Daoy (cell line): ENCODE measurements around the gene C17orf78. TPM values are rescaled to one million over a fixed set of nuclear protein-coding genes. Genes with fewer than 3 reads are reported as not detected.
"Not testable (repeated sequence)": the region's sequence is repeated elsewhere in the genome, so short reads cannot be mapped to it uniquely, and the experiment has no call there.

Experiments used
- DNase-seq: peaks from one replicate; pipeline ENCODE4 v3.0.0-alpha.2; 2015; ENCODE audit warnings: low read depth
- total RNA-seq: library from RNA; depleted of rRNA; stranded (reverse); fragments of >200 nt; shearing (Covaris generic); gene quantifications from 2 replicates; pipeline ENCODE4 v1.2.3, GENCODE V29; 2014; rRNA removed

The C17orf78 gene
- total RNA-seq, 1 experiment from 2014 or later: not detected

DNA sequence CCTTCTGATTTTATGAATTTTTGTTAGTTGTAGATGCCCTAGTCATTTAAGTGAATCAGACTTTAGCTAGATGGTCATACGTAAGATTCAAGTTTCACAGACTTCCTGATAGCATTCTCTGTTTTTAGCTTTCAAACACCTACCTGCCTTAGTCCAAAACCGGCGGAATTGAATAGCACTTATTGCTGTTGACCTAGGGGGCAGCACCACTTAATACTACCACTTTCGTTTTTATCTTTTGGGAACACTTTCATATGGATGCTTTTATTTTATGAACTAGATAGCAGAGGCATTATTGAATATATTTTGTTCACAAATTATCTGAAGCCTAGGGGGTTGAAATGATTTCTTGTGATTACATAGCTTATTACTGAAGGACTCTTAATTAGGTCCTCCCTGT lies 62.4 kb downstream of the C17orf78 start:
- no peak for DNase-seq

DNA sequence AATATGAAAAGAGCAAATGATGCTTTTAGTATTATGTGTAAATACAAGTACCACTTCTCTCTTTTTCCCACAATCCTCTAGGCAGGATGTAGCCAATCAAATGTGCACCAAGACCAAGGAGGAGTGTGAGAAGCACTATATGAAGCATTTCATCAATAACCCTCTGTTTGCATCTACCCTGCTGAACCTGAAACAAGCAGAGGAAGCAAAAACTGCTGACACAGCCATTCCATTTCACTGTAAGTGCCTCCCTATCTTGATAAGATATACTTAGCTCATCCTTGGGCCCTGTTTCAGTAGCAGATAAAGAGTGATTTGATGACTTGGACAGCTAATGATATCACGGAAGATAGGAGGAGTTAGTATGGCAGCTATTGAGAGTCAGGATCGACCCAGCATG lies 64.6 kb downstream of the C17orf78 start:
- DNase-seq: no peak

DNA sequence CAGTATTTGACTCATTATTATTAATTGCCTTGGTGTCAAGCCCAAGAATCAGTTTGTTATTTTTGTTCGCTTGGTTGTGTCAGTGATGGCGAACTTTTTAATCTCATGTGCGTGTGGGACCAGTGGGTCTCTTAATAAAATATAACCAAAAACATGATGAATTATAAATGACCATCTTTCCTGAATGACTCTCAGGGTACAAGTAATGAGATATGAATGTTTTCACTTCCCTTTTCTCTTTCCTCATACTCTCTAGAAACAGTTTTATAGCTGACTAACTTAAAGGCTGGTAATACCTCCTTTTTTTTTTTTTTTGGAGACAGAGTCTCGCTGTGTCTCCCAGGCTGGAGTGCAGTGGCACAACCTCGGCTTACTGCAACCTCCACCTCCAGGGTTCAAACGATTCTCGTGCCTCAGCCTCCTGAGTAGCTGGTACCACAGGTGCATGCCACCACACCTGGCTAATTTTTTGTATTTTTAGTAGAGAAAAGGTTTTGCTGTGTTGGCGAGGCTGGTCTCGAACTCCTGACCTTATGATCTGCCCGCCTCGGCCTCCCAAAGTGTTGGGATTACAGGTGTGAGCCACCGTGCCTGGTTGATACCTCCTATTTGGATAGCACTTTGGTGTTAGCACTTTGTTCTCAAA lies 65.7 kb downstream of the C17orf78 start:
- not testable (repeated sequence) for DNase-seq

Other genes starting within 250 kb of the C17orf78 start
- 11.3 and 27.6 TPM in 2 replicates for gene ACACA, start 30.9 kb downstream of the C17orf78 start, total RNA-seq
- gene TADA2A, start 30.9 kb downstream of the C17orf78 start, total RNA-seq: 9.6 and 14.0 TPM in 2 replicates
- gene DUSP14, start 113.9 kb downstream of the C17orf78 start, total RNA-seq: 29.8 and 30.9 TPM in 2 replicates
- gene SYNRG, start 233.4 kb downstream of the C17orf78 start, total RNA-seq: 3.4 and 5.4 TPM in 2 replicates